HepG2 (cell line): ENCODE results near the gene HES1. TPM values are rescaled to one million over a fixed set of nuclear protein-coding genes. Genes with fewer than 3 reads are reported as not detected.

Experiments
- ATAC-seq: fragments of 200-7000 bp; cut with Tn5 transposase; 3 replicates; pipeline ENCODE4 v1.9.1; 2020; ENCODE audit warnings: mild to moderate bottlenecking, moderate library complexity
- BruUV-seq: library from RNA; stranded (reverse); fragments of 400-500 nt; replicated peaks from 2 replicates; lab custom pipeline; 2021; lab: Mats Ljungman, UMichigan
- CTCF ChIA-PET: fragments of 300-600 bp; formaldehyde crosslinking; extraction: SDS; loops from one replicate; lab custom pipeline; 2021; ENCODE audit warnings: low total read pairs, inconsistent platforms, low intra/inter-chr PET ratio; lab: Yijun Ruan, JAX
- POLR2A ChIA-PET: fragments of 350-600 bp; sonication (Branson Sonifier 250); formaldehyde crosslinking; loops from one replicate; lab custom pipeline; 2020; ENCODE audit warnings: antibody characterized with exemption, inconsistent platforms; lab: Yijun Ruan, JAX
- DNase-seq: peaks from one replicate; pipeline ENCODE4 v3.0.0-alpha.2; 2015; ENCODE audit warnings: low spot score
- FAIRE-seq: peaks from 3 replicates; lab custom pipeline; 2011; peaks lifted over from hg19 to GRCh38; lab: Jason Lieb, UNC
- H2AFZ ChIP-seq: one replicate; pipeline ENCODE4 v1.6.1; 2011; ENCODE audit warnings: low read length, inconsistent platforms
- H3K27ac ChIP-seq: fragments of 300-600 bp; 3 replicates; pipeline ENCODE4 v1.8.0; 2011; ENCODE audit warnings: mixed run types, mild to moderate bottlenecking, mixed read lengths, low read length, inconsistent platforms; ENCODE audit not compliant: insufficient read depth; ENCODE audit errors: extremely low read length
- H3K27me3 ChIP-seq, 2 experiments: fragments of 200-600 bp in 1 of 2; 2 replicates in 1 of 2; 3 replicates in 1 of 2; pipeline versions ENCODE4 v1.6.0 to v1.8.0; 2011; ENCODE audit warnings: low read length in 2 of 2, mild to moderate bottlenecking in 2 of 2, moderate library complexity in 2 of 2, inconsistent platforms in 1 of 2; ENCODE audit not compliant: insufficient read depth in 2 of 2, control insufficient read depth in 1 of 2
- H3K36me3 ChIP-seq, 2 experiments: fragments of 200-600 bp in 1 of 2; replicated peaks in 1 of 2; 2 replicates in 1 of 2; 3 replicates in 1 of 2; pipeline versions ENCODE4 v1.5.1 to v1.8.0; 2011; ENCODE audit warnings: low read length in 2 of 2, inconsistent platforms in 1 of 2; ENCODE audit not compliant: insufficient read depth in 2 of 2, control insufficient read depth in 1 of 2
- H3K4me1 ChIP-seq: 2 replicates; pipeline ENCODE4 v1.5.1; 2012; ENCODE audit warnings: low read length, inconsistent platforms; ENCODE audit not compliant: insufficient read depth
- H3K4me2 ChIP-seq: 2 replicates; pipeline ENCODE4 v1.6.0; 2011; ENCODE audit warnings: low read depth, low read length, inconsistent platforms
- H3K4me3 ChIP-seq, 3 experiments: fragments of 200-600 bp in 1 of 3; sonication (generic), shearing (Covaris generic) in 1 of 3; replicated peaks in 1 of 3; 2 replicates each; pipeline ENCODE4 v1.5.1; 2011 to 2016; ENCODE audit warnings: low read length in 3 of 3, inconsistent platforms in 2 of 3, low read depth in 2 of 3, mild to moderate bottlenecking in 2 of 3, control low read depth in 1 of 3, mixed read lengths in 1 of 3; ENCODE audit not compliant: insufficient read depth in 1 of 3
- H3K79me2 ChIP-seq: one replicate; pipeline ENCODE4 v1.6.1; 2011; ENCODE audit warnings: low read length, inconsistent platforms; ENCODE audit not compliant: insufficient read depth
- H3K9ac ChIP-seq: 2 replicates; pipeline ENCODE4 v1.6.0; 2011; ENCODE audit warnings: mild to moderate bottlenecking, low read depth, low read length, inconsistent platforms; ENCODE audit not compliant: insufficient read depth
- H3K9me3 ChIP-seq: 2 replicates; pipeline ENCODE4 v1.5.1; 2012; ENCODE audit warnings: mild to moderate bottlenecking, low read length
- H4K20me1 ChIP-seq: 2 replicates; pipeline ENCODE4 v1.6.0; 2011; ENCODE audit warnings: inconsistent platforms, mild to moderate bottlenecking, low read length, moderate library complexity; ENCODE audit not compliant: insufficient read depth
- AGO2 ChIP-seq: fragments of 200-400 bp; formaldehyde crosslinking; optimal IDR thresholded peaks from 2 replicates; pipeline ENCODE3; 2017; ENCODE audit warnings: mild to moderate bottlenecking, low read depth, low read length, moderate library complexity
- DNMT1 ChIP-seq: sonication (generic); formaldehyde crosslinking; IDR thresholded peaks from 2 replicates; pipeline ENCODE4 v1.5.1; 2020; ENCODE audit warnings: mild to moderate bottlenecking, missing genetic modification reagents
- DZIP1 ChIP-seq: sonication (generic); formaldehyde crosslinking; IDR thresholded peaks from 2 replicates; pipeline ENCODE4 v1.5.0; 2020; ENCODE audit warnings: mild to moderate bottlenecking, missing genetic modification reagents
- GRHL1 ChIP-seq: sonication (generic); formaldehyde crosslinking; conservative IDR thresholded peaks from 2 replicates; pipeline ENCODE4 v1.8.0; 2022; ENCODE audit warnings: missing genetic modification reagents
- NFATC3 ChIP-seq: sonication (generic); formaldehyde crosslinking; IDR thresholded peaks from 2 replicates; pipeline ENCODE4 v1.5.1; 2020; ENCODE audit warnings: mild to moderate bottlenecking, missing genetic modification reagents
- RBM39 ChIP-seq: fragments of 200-400 bp; formaldehyde crosslinking; IDR thresholded peaks from one replicate; pipeline ENCODE4 v1.6.1; 2018; ENCODE audit warnings: antibody characterized with exemption, mild to moderate bottlenecking, low read depth, low read length; ENCODE audit not compliant: poor library complexity, severe bottlenecking
- REPIN1 ChIP-seq: sonication (generic); formaldehyde crosslinking; IDR thresholded peaks from 2 replicates; pipeline ENCODE4 v1.8.0; 2022; ENCODE audit warnings: missing genetic modification reagents, low read depth, mild to moderate bottlenecking, borderline replicate concordance
- SAFB2 ChIP-seq: sonication (generic); formaldehyde crosslinking; IDR thresholded peaks from 2 replicates; pipeline ENCODE4 v1.5.1; 2020; ENCODE audit warnings: missing genetic modification reagents, low read depth, mild to moderate bottlenecking, borderline replicate concordance
- TMF1 ChIP-seq: sonication (generic); formaldehyde crosslinking; IDR thresholded peaks from 2 replicates; pipeline ENCODE4 v1.8.1; 2022; ENCODE audit warnings: low read depth, missing genetic modification reagents
- ZBTB26 ChIP-seq: IDR thresholded peaks from 2 replicates; pipeline ENCODE4 v1.6.1; 2016; ENCODE audit warnings: missing compliant biosample characterization, missing genetic modification reagents, borderline replicate concordance
- ZBTB49 ChIP-seq: sonication (generic); formaldehyde crosslinking; IDR thresholded peaks from 2 replicates; pipeline ENCODE4 v1.4.0; 2020; ENCODE audit warnings: missing genetic modification reagents, borderline replicate concordance
- ZNF496 ChIP-seq: sonication (generic); formaldehyde crosslinking; IDR thresholded peaks from 2 replicates; pipeline ENCODE4 v1.8.1; 2023; ENCODE audit warnings: mild to moderate bottlenecking, moderate library complexity, missing genetic modification reagents; ENCODE audit not compliant: insufficient replicate concordance
- ZNF550 ChIP-seq: sonication (generic); formaldehyde crosslinking; IDR thresholded peaks from 2 replicates; pipeline ENCODE4 v1.4.0; 2020; ENCODE audit warnings: mild to moderate bottlenecking, missing genetic modification reagents, borderline replicate concordance
- WGBS: methylation state at CpG from one replicate; pipeline ENCODE4 v1.1.6; 2017; ENCODE audit warnings: low lambda C conversion rate; 5-methylcytosine and 5-hydroxymethylcytosine counted together
- in situ Hi-C: cut with HindIII; loops from 2 replicates; pipeline ENCODE4 v1.10.0; 2017; ENCODE audit warnings: low pct_unique_long_range_greater_than_20kb; ENCODE audit not compliant: extremely low pct_ligation_motif_present
- intact Hi-C: fragments of 100-400 bp; cut with micrococcal nuclease; formaldehyde crosslinking; loops from one replicate; pipeline ENCODE4 v1.10.0; 2022; ENCODE audit not compliant: unreplicated experiment
- polyA plus RNA-seq, 8 experiments: library from polyadenylated mRNA; depleted of rRNA in 3 of 8; stranded (reverse) in 7 of 8; unstranded in 1 of 8; fragments of >200 nt; fragmentation: Illumina TruSeq in 4 of 8; extraction: Trizol in 4 of 8; gene quantifications; 2 replicates each; pipeline versions ENCODE4 v1.2.1 to v1.2.3, GENCODE V29; 2011 to 2016; ENCODE audit warnings: low read depth in 4 of 8, missing spikeins in 1 of 8, mixed read lengths in 1 of 8; ENCODE audit not compliant: insufficient read depth in 1 of 8
- total RNA-seq, 5 experiments: library from RNA; depleted of rRNA; stranded (reverse); fragments of >200 nt; fragmentation: Illumina TruSeq; extraction: Trizol; gene quantifications; 2 replicates each; pipeline ENCODE4 v1.2.3, GENCODE V29; 2016; ENCODE audit warnings: low read depth in 1 of 5

Gene HES1
- total and polyA plus RNA-seq, 2 of the 13 experiments (the other 11 are each of a cell fraction or from before 2014, with no cell fraction given): 15.4 to 19.8 TPM

- ATAC-seq (no peak), FAIRE-seq (no peak), DNase-seq (no peak)
- no peaks in the 10 kb centered on the region; a peak in 1 of 5 replicates for H3K27me3 ChIP-seq
- no peaks in the 10 kb centered on the region for H3K79me2 ChIP-seq
- intact Hi-C loops (no loop called here), in situ Hi-C loops (no loop called here)
- H3K4me2 ChIP-seq: no peak overlapping the region
- ChIA-PET POLR2A (no interaction called here), CTCF (no interaction called here)
- no peaks in the 10 kb centered on the region for H4K20me1 ChIP-seq
- no peak overlapping the region for H3K9ac ChIP-seq
- H2AFZ ChIP-seq: no peak overlapping the region
- no peaks in the 10 kb centered on the region for H3K9me3 ChIP-seq
- H3K36me3 ChIP-seq: no peaks in the 10 kb centered on the region
- peaks cover 52% of the 10 kb centered on the region for H3K4me1 ChIP-seq
- WGBS: 75% methylated on average over 10 of the region's 10 CpGs
- no TSS peak for BruUV-seq
- no peak overlapping the region for H3K27ac ChIP-seq
- no peak overlapping the region for H3K4me3 ChIP-seq
- TF ChIP-seq ZBTB26 (CRISPR knock-in tag): no peak
- TF ChIP-seq TMF1 (CRISPR knock-in tag): no peak
- TF ChIP-seq AGO2: no peak
- TF ChIP-seq SAFB2: no peak
- TF ChIP-seq DNMT1 (CRISPR knock-in tag): no peak
- no peak for TF ChIP-seq DZIP1 (CRISPR knock-in tag)
- no peak for TF ChIP-seq ZNF496 (CRISPR knock-in tag)
- no peak for TF ChIP-seq RBM39
- no peak for TF ChIP-seq NFATC3
- no peak for TF ChIP-seq ZBTB49 (CRISPR knock-in tag)
- no peak for TF ChIP-seq GRHL1
- TF ChIP-seq REPIN1: no peak
- TF ChIP-seq ZNF550 (CRISPR knock-in tag): no peak
These were observed 43.1 kb upstream of the HES1 start for GRCh38 chr3:194092881-194093301.
